ENCODE data around the gene L3MBTL4.
"Not testable (repeated sequence)": the region's sequence is repeated elsewhere in the genome, so short reads cannot be mapped to it uniquely, and the experiment has no call there.

L3MBTL4 gene

DNA sequence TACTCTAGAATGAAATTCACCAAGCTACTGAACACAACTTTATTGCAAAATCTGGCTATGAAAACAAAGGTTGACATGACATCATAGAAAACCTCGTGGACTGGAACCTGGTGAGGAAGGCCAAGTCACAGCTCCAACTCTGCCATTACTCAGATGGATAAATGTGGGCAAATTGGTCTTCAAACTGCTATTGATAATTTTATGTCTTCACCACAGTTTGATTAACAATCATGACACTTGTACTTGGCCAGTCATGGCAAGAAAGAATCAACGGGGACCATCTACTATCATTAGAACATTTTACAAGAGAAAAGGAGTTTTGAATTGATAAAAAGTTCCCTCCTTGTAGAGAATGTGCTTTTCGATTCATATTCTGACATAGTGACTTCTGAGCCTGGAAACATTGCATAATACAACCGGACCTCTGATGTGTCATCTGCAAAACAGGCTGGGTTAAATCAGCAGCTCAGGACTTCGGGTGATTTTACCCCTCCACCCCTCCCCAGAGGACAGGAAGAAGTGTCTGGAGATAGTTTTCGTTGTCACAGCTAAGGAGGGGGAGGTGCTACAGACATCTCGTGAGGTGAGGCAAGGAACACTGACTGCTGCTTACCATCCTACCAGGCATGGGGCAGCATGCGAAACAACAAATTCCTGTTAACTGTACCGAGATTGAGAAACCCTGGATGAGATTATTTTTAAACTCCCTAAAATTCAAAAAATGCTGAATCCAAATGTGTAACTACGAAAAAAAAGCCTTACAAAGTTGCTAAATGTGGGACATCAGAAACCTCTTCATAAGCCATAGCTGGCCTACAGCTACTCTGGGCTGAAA lies 8.4 kb downstream of the L3MBTL4 start:
- no peak for DNase-seq (ENCODE audit: low read depth)

GRCh38 chr18:6405237-6406074 lies 9.3 kb downstream of the L3MBTL4 start:
- DNase-seq (ENCODE audit: low read depth), result no peak

DNA sequence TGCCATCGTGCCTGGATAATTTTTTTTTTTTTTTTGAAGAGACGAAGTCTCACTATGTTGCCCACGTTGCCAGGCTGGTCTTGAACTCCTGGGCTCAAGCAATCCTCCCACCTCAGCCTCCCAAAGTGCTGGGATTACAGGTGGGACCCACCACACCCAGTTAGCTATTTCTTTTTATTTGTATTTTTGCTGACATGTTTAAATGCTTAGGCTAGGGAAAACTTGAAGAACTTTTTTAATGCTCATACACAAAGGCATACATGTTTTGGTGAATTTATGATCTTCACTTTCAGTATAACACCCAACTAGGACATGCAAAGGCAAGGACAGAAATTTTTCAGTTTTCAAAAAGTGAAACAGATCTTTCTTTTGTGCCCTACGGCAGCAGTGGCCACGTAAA lies 9.9 kb downstream of the L3MBTL4 start:
- DNase-seq (ENCODE audit: low read depth), result no peak

- DNase-seq (ENCODE audit: low read depth), result no peak
Measured at GRCh38 chr18:6401687-6402086, 13.0 kb downstream of the L3MBTL4 start.

- no peak for DNase-seq (ENCODE audit: low read depth)
Measured at GRCh38 chr18:6399776-6400175, 14.9 kb downstream of the L3MBTL4 start.

DNA sequence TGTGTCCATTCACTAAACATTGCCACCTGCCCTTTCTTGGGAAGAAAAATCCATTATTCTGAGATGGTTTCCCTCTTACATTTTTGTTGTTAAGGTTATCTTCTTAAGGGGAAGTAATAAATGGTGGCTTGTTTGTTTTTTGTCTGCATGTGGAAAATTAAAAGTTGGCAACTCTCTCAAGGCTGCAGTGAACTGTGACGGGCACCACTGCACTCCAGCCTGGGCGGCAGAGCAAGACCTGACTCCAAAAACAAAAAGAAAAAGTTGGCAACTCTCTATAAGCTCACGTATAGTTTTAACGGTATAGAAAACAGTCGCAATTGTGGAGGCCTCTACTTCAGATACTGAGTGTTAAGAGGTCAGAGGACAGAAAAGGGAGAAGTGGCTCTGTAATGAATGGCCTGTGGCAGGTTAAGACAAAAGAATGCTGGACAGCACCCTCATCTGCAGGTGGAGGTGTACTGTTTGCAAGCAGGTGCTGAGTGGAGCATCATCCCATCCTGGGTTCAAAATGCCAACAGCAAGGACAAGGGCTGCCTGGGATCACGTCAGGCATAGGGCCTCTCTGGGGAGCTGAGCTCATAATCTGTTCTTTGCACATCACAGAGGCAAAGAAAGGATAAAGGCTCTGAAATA lies 16.7 kb downstream of the L3MBTL4 start:
- no peak for DNase-seq (ENCODE audit: low read depth)

- no peak for DNase-seq (ENCODE audit: low read depth)
Measured at GRCh38 chr18:6396847-6397246, 17.9 kb downstream of the L3MBTL4 start.

- DNase-seq (ENCODE audit: low read depth), result no peak
Measured at GRCh38 chr18:6396276-6396675, 18.4 kb downstream of the L3MBTL4 start.

- no peak for DNase-seq (ENCODE audit: low read depth)
Measured at GRCh38 chr18:6389005-6389404, 25.7 kb downstream of the L3MBTL4 start.

- no peak for DNase-seq (ENCODE audit: low read depth)
Measured at GRCh38 chr18:6382963-6383362, 31.7 kb downstream of the L3MBTL4 start.

DNA sequence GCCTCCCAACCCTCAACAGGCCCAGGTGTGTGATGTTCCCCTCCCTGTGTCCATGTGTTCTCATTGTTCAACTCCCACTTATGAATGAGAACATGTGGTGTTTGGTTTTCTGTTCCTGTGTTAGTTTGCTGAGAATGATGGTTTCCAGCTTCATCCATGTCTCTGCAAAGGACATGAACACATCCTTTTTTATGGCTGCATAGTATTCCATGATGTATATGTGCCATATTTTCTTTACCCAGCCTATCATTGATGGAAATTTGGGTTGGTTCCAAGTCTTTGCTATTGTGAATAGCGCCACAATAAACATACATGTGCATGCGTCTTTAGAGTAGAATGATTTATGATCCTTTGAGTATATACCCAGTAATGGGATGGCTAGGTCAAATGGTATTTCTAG lies 37.2 kb downstream of the L3MBTL4 start:
- not testable (repeated sequence) for DNase-seq (ENCODE audit: low read depth)

- DNase-seq (ENCODE audit: low read depth), result no peak
Measured at GRCh38 chr18:6376433-6377229, 38.1 kb downstream of the L3MBTL4 start.

DNA sequence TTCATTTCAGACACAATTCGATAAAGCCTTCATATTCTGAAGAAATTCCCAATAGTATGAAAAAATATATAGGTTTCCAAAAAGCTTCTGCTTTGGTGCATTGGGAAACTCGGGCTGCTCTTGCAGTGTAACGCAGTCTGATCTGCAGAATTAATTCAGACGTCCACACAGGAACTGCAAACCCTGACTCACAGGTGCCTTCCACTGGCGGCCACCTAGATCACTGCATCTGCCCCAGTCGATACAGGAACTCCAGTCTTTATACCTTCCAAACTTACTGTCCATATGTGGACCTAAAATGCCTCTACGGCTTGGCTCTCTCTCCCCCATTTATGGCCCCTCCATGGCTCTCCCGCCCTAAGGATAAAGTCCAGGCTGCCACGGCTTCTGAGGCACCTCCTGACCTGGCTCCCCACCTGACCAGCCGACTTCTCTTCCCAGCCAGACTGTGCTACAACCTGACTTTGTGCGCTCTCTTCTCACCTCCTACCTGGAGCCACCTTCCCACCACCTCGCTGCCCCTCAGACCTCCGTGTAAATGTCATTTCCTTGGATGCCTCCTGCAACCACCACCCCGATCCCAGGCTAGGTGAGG lies 39.7 kb downstream of the L3MBTL4 start:
- DNase-seq (ENCODE audit: low read depth), result no peak

GRCh38 chr18:6374340-6374739 lies 40.4 kb downstream of the L3MBTL4 start:
- DNase-seq (ENCODE audit: low read depth), result no peak

GRCh38 chr18:6373187-6373586 lies 41.5 kb downstream of the L3MBTL4 start:
- DNase-seq (ENCODE audit: low read depth), result no peak

GRCh38 chr18:6370886-6371635 lies 43.6 kb downstream of the L3MBTL4 start:
- no peak for DNase-seq (ENCODE audit: low read depth)

GRCh38 chr18:6370410-6370809 lies 44.3 kb downstream of the L3MBTL4 start:
- DNase-seq (ENCODE audit: low read depth), result no peak

DNA sequence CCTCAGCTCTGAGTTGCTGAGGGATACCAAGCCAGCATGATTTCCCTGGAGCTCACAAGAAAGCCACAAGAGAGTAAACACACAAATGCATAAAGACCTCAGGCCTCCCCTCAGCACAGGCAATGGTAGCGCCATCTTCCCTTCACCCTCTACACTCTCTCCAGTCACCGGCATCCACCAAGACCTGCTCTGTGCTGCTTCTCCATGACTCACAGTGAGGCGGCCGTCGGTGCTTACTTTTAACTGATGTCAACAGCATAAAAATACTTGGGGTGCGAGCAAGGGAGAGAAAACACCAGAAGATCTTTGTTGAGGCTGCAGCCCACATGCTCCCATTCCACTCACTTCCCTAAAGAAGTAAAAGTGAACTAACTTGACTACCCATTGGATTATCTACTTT lies 46.7 kb downstream of the L3MBTL4 start:
- no peak for DNase-seq (ENCODE audit: low read depth)

DNA sequence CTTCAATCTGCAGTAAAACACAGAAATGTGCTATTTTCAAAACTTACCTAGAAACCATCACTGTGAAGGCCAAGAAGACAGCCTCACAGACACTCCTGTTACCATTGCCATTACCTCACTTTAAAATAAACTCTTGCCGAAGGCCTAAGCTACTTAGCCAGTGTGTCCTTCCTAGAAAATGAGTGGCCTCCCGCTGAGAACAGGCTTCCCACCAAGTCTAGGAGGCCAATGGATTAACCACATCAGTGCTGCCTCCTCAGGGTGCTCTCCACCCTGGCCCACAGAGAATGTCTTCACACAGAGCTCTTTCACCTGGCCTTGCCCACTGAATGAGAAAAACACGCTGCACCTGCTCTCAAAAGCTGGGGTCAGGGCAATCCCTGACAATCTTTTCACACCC lies 47.5 kb downstream of the L3MBTL4 start:
- no peak for DNase-seq (ENCODE audit: low read depth)

GRCh38 chr18:6366776-6367175 lies 47.9 kb downstream of the L3MBTL4 start:
- DNase-seq (ENCODE audit: low read depth), result no peak

- DNase-seq (ENCODE audit: low read depth), result no peak
Measured at GRCh38 chr18:6365385-6365784, 49.3 kb downstream of the L3MBTL4 start.

Data from CMK (cell line).